GM21515 (cell line): Measurements from ENCODE around the gene TGFBR3.
"Not testable (repeated sequence)": the region's sequence is repeated elsewhere in the genome, so short reads cannot be mapped to it uniquely, and the experiment has no call there.

Source experiments
- ATAC-seq: cut with Tn5 transposase; IDR thresholded peaks from one replicate; pipeline ENCODE4 v1.9.1; 2021; ENCODE audit not compliant: unreplicated experiment

The TGFBR3 gene

DNA sequence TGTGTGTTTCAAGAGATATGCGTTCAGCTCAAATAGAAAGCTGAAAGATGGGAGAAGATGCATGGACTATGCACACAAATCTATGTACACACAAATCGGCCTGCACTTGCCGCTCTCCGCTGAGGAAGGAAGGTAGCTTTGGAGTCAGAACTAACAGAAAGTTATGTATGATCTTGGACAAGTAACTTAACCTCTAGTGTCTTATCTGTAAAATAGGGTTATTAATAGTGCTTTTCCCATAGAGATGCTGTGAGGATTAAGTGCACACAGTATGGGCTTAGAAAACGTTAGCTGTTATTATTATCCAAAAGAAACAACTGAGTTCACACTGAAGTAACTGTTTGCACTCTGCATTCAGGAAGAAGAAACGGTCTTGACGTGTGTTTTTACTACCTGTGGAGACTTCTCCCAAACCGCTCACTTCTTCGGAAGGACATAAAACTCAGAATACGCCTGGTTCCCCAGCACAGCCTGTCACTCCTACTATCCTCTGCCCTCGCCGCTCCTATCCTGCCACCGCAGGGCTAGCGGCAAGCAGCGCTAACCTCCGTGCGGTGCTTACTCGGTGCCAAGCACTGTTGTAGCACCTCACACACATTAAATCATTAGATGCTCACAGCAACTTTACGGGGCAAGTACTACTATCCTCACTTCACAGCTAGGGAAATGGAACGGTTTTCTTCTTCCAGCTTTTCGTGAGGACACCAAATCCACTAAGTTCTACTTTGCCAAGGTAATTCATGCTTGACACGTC lies 1.3 kb downstream of the TGFBR3 start:
- no peak for ATAC-seq

DNA sequence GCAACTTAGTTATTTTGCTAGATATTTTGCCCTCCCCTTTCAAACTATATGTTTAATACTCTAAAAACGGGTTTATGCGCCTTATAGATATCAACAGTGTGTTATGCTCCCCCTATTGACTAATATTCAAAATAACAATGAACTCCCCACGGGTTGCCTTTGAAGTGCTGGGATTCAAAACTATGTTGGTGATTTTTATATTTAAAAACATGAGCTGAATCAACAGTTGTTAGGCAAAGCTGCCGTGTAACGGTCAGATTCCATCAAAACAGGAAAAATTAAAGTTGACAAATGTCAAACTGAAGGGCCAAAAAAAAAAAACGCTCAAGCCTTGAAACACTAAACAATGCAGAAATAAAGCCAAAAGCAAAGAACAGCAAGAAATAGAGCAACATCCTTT lies 2.5 kb downstream of the TGFBR3 start:
- no peak for ATAC-seq

DNA sequence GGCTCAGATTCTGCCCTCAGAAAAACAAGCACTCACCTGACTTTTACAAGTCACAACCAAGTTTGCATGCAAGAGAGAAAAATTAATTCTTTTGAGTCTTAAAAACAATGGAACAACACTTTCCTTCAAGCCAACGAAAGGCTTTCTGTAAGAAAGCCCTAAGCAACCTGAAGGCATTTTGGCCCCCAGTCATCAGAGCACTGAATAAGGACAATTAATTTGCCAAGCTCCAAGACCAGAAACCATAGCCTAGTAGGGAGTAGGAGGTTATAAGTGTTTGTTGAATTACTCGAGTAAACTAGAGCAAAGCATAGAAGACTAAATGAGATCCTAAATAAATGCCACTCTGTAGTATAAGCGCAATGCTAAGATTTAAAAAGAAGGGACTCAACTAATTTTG lies 4.7 kb downstream of the TGFBR3 start:
- ATAC-seq: no peak

DNA sequence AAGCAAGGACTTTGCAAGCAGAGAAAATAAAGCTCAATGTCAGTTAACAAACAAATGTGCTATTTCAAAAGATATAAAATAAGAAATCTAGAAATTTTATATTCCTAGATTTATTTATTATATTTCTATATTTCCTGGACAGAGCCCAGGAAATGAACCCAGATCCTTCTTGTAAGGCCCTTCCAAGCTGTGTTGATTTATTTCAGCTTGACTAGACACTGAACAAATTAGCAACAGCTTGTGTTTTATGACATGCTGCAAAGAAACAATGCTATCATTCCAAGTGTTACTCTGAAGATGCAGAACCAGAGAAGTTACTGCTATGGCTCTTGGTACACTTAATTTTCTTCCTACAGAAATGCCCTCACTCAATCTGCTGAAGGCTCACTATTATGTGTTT lies 6.2 kb downstream of the TGFBR3 start:
- no peak for ATAC-seq

DNA sequence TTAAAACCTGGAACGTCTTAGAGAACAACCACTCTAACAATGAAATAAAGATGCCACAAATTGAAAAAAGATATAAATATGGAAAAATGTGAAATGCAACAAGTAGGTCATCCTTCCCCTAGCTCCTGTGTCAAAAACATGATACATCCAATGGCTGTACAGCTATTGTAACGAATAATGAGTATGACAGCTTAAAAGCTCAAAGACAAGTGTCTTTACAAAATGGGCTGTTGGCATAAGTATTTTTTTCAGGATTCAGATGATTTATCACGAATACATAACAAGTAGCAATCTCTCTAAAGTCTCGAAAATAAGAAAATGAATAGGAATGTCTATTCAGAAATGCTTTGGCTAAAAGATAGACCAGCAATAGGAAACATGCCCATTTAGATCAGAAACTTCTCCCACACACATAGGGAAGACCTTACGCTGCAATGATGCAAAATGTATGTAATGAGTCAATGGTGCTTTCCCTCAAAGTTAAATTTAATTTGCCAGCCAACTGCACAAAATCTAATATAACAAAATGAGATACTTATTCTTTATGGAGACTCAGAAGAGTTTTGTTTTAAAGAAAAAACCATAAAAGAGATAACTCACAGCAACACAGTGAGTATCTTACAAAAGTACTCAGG lies 8.3 kb downstream of the TGFBR3 start:
- no peak for ATAC-seq

DNA sequence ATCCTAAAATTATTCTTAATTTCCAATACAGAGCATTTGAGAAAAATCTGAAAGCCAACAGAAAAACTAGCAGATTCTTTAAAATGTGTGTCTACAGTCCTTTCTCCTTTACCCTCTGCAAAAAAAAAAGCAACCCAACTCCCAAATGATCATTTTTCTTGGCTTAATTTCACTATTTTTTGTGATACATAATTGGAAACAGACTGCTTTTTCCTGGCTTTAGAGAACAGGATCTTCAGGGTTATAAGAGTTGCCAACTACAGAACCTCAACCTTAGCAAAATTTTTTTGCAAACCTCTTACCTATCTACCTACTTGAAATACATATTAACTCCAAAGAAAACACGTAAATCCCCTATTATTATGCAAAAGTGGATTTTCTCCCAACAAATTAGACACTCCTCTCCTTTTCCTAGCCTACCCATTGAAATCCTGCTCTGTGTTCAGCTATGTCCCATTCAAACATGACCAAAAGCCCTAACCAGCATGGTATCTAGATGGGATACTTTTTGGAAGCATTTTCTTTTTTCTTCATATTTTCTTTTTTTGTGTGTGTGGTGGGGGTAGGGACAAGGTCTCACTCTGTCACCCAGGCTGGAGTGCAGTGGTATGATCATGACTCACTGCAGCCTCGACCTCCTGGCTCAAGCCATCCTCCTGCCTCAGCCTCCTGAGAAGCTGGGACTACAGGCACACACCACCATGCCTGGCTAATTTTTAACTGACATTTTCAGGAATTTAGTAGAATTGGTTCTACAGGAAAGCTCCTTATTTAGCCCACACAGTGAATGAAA lies 9.0 kb downstream of the TGFBR3 start:
- no peak for ATAC-seq

DNA sequence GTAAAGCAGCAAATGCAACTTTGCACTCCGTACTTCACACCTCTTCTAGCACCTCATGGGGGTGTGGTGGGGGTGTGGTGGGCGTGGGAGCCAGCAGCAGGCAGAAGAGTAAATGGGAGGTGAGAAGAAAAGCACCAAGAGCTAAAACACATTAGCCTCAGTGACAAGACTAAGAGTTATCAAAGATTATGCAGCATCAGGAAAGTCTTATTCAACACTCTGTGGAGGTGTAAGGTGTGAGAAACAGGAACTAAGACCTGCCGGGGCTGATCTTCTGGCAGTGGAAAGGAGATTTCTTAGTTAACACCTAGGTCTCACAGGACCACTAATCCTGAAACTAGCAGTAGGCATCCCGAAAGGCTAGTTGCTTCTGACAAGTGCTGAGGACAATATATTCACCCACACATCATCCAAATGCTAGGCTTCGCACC lies 9.9 kb downstream of the TGFBR3 start:
- peak; percentile 81 for ATAC-seq

DNA sequence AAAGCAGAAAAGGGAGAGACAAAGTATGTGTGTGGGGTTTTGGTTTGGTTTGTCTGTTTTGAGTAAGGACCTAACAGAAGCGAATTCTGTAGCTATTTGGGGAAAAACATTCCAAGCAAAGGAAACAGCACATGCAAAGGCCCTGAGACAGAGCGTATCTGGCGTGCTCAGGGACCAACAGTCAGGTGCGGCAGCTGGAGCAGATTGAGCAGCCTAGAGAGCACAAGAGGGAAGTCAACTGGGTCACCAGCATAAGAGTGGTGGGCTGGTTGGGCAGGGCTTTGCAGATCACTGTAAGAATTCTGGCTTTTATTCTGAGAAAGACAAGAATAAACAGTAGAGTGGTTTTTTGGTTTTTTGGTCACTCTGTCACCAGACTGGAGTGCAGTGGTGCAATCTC lies 11.8 kb downstream of the TGFBR3 start:
- ATAC-seq: no peak

DNA sequence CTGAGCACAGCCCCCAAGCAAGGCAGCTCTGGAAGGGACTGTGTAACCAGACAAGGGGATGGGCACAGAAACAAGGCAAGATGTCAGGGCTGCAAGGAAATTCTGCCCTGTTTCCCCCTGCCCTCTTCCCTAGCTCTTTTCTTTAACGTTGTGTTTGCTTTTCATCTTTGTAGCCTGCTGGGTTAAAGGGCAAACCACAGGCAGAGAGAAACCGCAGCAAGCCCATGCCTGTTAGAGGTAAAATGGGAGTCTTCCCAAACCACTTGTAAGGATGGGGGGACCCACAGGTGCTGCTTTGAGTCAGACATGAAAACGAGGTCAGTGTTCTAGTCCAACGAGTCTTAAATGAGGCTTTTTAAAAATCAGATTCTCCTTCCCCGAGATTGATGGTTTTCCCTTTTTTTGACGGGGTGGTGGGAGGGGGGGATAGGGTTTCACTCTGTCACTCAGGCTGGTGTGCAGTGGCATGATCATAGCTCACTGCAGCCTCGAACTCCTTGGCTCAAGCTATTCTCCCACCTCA lies 13.3 kb downstream of the TGFBR3 start:
- no peak for ATAC-seq

DNA sequence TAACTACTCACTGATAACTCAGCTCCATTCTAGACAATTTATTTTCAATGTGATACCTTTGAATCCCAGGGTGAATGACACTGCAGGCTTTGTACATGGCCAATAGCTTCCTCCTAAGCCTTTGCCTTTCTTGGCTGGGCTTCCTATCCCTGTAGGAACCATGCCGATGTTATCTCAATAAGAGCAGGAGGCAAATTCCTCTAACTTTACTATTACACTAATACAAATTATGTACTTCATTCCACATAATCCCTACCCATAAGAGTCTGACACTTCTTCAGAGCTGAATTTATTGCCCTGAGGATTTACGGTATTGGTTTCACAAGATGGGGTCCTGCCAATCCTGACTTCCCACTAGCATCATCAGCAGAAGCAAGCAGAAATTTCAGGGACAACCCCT lies 14.0 kb downstream of the TGFBR3 start:
- ATAC-seq: no peak

DNA sequence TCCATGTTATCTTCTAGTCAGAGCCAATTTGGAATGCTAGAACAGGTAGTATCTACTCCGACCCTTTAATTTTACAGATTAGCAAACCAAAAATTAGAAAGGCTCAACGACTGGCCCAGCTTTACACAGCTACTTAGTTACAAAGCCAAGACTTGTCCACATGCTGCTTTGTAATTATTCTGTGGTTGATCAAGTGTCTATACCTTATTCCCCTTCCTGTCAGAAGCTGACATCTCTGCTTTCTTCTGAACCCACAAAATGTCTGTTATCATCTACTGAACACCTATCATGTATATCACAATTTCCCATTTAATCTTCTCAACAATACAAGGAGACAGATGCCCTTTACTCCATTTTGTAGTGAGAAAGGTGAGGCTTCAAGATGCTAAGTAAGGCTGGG lies 15.6 kb downstream of the TGFBR3 start:
- ATAC-seq: no peak

DNA sequence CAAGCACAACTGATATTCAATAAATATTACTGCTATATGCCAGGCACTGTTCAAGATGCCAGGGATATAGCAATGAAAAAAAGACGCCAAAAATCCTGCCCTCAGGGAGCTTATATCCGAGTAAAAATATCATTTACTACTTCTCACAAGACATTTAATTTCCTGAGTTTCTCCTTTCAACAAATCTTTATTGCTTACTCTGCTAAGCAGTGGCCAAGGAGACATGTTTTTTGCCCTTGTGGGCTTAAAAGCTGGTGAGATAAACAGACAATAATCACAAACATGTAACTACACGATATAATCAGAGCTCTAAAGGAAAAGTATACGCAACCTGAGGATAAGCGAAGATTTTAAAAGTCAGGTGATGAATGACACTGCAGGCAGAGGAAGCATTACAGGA lies 19.5 kb downstream of the TGFBR3 start:
- no peak for ATAC-seq

DNA sequence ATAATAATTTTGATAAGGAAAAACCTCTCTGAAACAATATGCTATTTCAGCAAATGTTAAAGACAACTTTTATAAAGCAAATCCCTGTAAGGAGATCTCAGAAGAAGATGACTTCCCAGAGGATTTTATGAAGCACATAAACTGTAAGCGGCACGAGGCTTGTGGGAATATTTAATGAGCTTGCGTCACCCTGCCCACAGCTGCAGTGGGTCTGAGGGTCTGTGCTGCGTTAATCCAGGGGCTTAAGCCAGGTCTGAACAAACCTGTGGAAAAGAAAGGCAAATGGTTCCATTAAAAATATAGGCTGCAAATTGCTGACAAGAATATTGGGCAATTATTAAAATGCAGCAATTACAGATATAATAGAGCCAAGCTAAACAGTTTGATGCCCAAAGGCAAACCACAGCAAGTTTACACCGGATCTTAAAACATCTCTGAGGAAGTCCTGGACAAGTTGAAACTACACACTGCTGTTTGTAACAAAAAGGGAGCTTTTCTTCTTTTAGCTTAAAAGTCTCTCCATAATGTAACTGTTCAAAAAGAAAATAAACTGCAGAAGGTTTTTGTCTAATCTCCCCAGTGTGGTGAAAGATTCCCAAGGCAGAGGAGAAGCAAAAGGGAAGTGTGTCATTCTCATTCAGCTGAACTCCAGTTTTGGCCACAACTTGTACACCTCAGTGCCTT lies 21.8 kb downstream of the TGFBR3 start:
- ATAC-seq: no peak

DNA sequence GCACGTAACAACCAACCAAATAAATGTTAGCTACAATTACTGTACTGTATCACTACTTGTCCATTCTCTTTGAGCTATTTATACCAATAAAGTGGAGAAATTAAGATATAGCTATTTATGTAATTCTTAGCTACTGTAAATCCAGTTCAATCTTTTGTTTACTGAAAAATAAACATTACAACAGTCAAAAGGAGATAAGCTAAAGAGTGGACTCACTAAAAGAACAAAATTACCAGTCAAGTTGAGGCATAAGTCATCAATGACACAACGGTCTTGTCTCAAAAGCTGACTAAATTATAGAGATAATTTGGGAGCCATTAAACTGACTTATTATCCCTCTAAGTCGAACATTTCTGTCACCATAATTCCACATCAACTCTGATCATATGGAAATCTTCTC lies 22.5 kb downstream of the TGFBR3 start:
- no peak for ATAC-seq

DNA sequence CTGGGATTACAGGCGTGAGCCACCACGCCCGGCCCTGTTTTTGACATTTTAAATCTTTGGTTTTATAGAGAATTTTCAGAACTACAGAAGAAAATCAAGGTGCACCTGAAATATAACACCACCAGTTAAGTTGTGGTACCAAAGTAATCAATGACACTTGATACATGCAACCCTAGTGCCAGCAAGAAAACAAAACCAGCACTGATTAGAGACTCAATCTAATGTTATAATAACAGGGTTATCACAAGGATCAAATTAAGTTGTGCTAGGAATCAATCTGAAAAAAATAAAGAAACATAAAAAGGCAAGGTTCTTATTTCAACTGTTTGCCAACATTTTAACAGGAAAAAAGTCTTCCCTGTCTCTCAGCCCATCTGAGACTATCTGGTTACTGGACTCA lies 23.8 kb downstream of the TGFBR3 start:
- no peak for ATAC-seq

DNA sequence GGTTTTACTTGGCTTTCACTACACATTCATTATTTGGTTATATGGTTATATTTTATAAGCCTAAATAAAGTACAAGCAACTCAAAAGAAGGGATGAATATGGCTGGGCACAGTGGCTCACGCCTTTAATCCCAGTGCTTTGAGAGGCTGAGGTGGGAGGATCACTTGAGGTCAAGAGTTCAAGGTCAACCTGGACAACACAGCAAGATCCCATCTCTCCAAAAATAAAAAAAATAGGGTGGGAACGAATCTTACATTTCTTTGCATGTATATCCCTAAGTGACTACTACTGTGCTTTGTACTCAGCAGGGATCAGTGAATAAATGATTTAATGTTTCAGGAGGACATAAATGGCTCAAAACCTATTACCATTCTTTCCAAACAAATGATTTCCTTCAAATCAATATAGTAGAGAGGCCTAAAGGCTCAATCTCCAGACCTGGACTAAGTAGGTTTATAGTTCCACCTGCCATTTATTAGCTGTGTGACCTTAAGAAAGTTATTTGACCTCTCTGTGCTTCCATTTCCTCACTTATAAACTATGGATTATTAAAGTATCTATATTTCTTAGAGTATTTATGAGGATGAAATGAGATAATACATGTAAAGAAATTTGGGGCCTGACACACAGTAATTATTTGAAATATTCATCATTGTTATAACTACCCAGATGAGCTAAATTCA lies 28.3 kb downstream of the TGFBR3 start:
- no peak for ATAC-seq

DNA sequence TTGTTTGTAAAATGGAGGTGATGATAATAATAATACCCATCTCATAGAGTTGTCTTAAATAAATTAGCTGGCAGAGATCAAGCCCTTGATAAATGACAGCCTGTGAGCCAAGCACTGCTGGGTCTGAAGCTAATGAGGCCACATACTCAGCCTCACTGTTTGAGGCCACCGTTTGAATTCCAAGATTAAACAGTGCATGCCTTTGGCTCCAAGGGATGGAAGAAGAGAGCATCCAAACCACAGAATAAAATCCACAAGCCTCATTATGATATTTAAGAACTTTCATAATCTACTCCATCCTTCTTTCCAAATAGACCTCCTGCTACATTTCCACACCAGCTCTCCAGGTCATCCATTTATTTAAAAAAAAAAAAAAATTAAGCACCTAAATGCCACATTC lies 29.0 kb downstream of the TGFBR3 start:
- no peak for ATAC-seq

DNA sequence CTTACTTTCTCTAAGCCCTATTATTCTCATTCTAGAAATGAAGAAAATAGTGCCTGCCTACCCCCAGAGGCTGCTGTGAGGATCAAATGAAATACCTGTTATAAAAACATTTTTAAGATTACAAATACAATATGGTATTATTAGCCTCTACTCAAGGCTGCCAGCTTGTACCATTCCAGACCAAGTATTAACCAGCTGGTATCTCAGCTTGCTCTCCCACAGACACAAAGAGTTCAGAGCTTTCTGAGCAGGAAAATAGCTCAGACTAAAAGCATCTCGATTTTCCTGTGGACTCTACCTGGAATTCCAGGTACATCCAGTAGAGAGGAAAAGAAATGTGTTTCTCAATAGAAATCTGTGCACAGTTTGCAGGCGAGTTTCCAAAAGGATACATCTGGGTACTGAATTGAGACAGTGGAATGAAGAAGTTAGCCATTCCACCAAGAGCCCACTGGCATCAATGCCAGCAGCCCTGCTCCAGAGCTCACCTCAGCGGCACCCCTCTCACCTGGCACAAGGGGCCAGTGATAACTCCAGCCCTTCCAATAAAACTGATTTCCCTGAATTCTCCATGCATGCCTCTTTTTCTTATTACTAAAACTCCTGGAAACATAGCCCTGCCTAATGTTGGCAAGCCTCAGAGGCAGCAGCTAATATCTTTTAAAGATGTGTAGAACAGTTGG lies 31.0 kb downstream of the TGFBR3 start:
- no peak for ATAC-seq

DNA sequence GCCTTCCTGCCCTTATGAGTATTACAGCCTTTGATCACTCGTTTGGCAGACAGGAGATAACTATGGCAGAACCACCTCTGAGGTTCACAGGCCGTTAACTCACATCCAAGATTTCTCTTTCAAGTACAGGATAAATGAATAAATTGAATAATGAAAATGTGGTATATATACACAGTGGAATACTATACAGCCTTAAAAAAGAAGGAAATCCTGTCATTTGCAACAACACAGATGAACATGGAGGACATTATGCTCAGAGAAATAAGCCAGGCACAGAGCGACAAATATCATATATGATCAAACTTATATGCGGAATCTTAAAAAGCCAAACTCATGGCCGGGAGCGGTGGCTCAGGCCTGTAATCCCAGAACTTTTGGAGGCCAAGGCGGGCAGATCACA lies 32.6 kb downstream of the TGFBR3 start:
- no peak for ATAC-seq

DNA sequence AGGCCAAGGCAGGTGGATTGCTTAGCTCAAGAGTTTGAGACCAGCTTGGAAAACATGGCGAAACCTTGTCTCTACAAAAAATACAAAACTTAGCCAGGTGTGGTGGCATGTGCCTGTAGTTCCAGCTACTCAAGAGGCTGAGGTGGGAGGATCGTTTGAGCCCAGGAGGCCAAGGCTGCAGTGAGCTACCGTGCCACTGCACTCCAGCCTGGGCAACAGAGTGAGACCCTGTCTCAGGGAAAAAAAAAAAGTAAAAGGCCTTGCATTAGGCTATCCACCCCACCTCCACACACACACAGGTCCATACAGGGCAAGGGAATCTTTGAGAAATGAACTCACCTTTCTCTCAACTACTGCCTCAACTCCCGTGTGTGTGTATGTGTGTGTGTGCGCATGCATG lies 33.9 kb downstream of the TGFBR3 start:
- ATAC-seq: not testable (repeated sequence)
